ENCODE data around the gene USP17L19. TPM values are rescaled to one million over a fixed set of nuclear protein-coding genes. Genes with fewer than 3 reads are reported as not detected.
"Not testable (repeated sequence)": the region's sequence is repeated elsewhere in the genome, so short reads cannot be mapped to it uniquely, and the experiment has no call there.

The USP17L19 gene, protein sequence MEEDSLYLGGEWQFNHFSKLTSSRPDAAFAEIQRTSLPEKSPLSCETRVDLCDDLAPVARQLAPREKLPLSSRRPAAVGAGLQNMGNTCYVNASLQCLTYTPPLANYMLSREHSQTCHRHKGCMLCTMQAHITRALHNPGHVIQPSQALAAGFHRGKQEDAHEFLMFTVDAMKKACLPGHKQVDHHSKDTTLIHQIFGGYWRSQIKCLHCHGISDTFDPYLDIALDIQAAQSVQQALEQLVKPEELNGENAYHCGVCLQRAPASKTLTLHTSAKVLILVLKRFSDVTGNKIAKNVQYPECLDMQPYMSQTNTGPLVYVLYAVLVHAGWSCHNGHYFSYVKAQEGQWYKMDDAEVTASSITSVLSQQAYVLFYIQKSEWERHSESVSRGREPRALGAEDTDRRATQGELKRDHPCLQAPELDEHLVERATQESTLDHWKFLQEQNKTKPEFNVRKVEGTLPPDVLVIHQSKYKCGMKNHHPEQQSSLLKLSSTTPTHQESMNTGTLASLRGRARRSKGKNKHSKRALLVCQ
- total RNA-seq (2021), result not detected in 2 replicates
- long read RNA-seq, result 0 reads

DNA sequence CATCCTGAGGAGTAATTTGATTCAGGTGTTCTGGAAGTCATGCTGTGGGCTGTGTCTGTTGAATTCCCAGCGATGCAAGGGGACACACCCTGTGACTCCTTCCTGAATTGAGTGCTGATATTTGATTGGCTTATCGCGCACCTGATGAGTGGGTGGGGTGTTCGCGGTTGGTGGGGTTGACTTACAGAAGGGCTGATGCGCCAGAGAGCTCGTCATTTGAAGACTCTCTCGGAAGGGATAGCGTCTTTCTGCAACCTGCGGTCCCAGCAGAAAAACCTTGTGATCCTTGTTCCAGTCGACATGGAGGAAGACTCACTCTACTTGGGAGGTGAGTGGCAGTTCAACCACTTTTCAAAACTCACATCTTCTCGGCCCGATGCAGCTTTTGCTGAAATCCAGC, at the start of gene USP17L19:
Gene USP17L19 (plus strand): TSS at position 301 of the 400 bp plus-strand sequence. CDS start 0 bp downstream, at position 301.
- H4K91ac ChIP-seq (ENCODE audit: insufficient read length, low read depth, low read length); H2BK5ac ChIP-seq (ENCODE audit: insufficient read length, low read length); H3K56ac ChIP-seq (ENCODE audit: insufficient read length, low read depth, low read length); H3K23me2 ChIP-seq (ENCODE audit: insufficient read length, low read depth, low read length, poor library complexity, severe bottlenecking); H3K4me1 ChIP-seq (ENCODE audit: insufficient read depth, low read length); H3T11ph ChIP-seq (ENCODE audit: low read length); H3K9ac ChIP-seq (ENCODE audit: extremely low read depth, insufficient read length, low read length); H3K4ac ChIP-seq (ENCODE audit: low read depth, low read length); H3K18ac ChIP-seq (ENCODE audit: insufficient read length, low read depth, low read length); H2BK20ac ChIP-seq (ENCODE audit: low read depth, low read length, poor library complexity, severe bottlenecking); DNase-seq; H3K9me3 ChIP-seq (ENCODE audit: control insufficient read depth, low read depth, low read length); H3K27ac Mint-ChIP-seq; H4K8ac ChIP-seq (replicated peaks; ENCODE audit: insufficient read length, low read depth, low read length); H3K4me2 ChIP-seq (ENCODE audit: insufficient read depth, insufficient read length, low read length); H2BK12ac ChIP-seq (ENCODE audit: insufficient read length, low read depth, low read length); H3K27me3 Mint-ChIP-seq (ENCODE audit: low read depth); H3K27ac ChIP-seq (ENCODE audit: insufficient read length, low read depth, low read length); H4K5ac ChIP-seq (ENCODE audit: insufficient read length, low read depth, low read length); H3K23ac ChIP-seq (ENCODE audit: insufficient read length, low read depth, low read length); H3K14ac ChIP-seq (ENCODE audit: insufficient read depth, low read length); H3K79me2 ChIP-seq (ENCODE audit: insufficient read depth, low read length); H3K79me1 ChIP-seq (ENCODE audit: insufficient read depth, low read depth, low read length, poor library complexity, severe bottlenecking); H2BK120ac ChIP-seq (ENCODE audit: low read depth, low read length, poor library complexity, severe bottlenecking); H4K20me1 ChIP-seq (ENCODE audit: control insufficient read depth, insufficient read depth, insufficient read length); H3K36me3 Mint-ChIP-seq (ENCODE audit: insufficient read depth in 1 of 3, low read depth in 3 of 3); H2AK5ac ChIP-seq (ENCODE audit: insufficient read length, low read length); H3K4me3 Mint-ChIP-seq; H3K4me1 Mint-ChIP-seq; H2AFZ ChIP-seq (ENCODE audit: low read length); H3K9me3 Mint-ChIP-seq; H2BK15ac ChIP-seq (ENCODE audit: low read depth, low read length); H3K27me3 ChIP-seq (ENCODE audit: insufficient read depth, low read length): not testable (repeated sequence)
- WGBS (ENCODE audit: extremely low coverage, insufficient read length, low lambda C conversion rate), result no CpG with 5 or more reads among the region's 13 CpGs

DNA sequence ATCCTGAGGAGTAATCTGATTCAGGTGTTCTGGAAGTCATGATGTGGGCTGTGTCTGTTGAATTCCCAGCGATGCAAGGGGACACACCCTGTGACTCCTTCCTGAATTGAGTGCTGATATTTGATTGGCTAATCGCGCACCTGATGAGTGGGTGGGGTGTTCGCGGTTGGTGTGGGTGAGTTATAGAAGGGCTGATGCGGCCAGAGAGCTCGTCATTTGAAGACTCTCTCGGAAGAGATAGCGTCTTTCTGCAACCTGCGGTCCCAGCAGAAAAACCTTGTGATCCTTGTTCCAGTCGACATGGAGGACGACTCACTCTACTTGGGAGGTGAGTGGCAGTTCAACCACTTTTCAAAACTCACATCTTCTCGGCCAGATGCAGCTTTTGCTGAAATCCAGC, 42.8 kb upstream of the USP17L19 start, which contains the start of gene USP17L10:
Gene USP17L10 (plus strand): TSS at position 301 of the 400 bp plus-strand sequence. CDS start 0 bp downstream, at position 301.
- not testable (repeated sequence) for H3K27me3 ChIP-seq (ENCODE audit: insufficient read depth, low read length); H4K91ac ChIP-seq (ENCODE audit: insufficient read length, low read depth, low read length); H3K4me3 Mint-ChIP-seq; H3K27ac Mint-ChIP-seq; H4K20me1 ChIP-seq (ENCODE audit: control insufficient read depth, insufficient read depth, insufficient read length); H2BK20ac ChIP-seq (ENCODE audit: low read depth, low read length, poor library complexity, severe bottlenecking); H3K9me3 ChIP-seq (ENCODE audit: control insufficient read depth, low read depth, low read length); H3K9ac ChIP-seq (ENCODE audit: extremely low read depth, insufficient read length, low read length); H2BK5ac ChIP-seq (ENCODE audit: insufficient read length, low read length); H2BK120ac ChIP-seq (ENCODE audit: low read depth, low read length, poor library complexity, severe bottlenecking); H3K23ac ChIP-seq (ENCODE audit: insufficient read length, low read depth, low read length); H4K5ac ChIP-seq (ENCODE audit: insufficient read length, low read depth, low read length); H3T11ph ChIP-seq (ENCODE audit: low read length); H3K4me1 ChIP-seq (ENCODE audit: insufficient read depth, low read length); H3K14ac ChIP-seq (ENCODE audit: insufficient read depth, low read length); H3K27me3 Mint-ChIP-seq (ENCODE audit: low read depth); H3K18ac ChIP-seq (ENCODE audit: insufficient read length, low read depth, low read length); H3K27ac ChIP-seq (ENCODE audit: insufficient read length, low read depth, low read length); H3K9me3 Mint-ChIP-seq; DNase-seq; H3K36me3 Mint-ChIP-seq (ENCODE audit: insufficient read depth in 1 of 3, low read depth in 3 of 3); H2AFZ ChIP-seq (ENCODE audit: low read length); H3K56ac ChIP-seq (ENCODE audit: insufficient read length, low read depth, low read length); H3K23me2 ChIP-seq (ENCODE audit: insufficient read length, low read depth, low read length, poor library complexity, severe bottlenecking); H2BK12ac ChIP-seq (ENCODE audit: insufficient read length, low read depth, low read length); H3K4me2 ChIP-seq (ENCODE audit: insufficient read depth, insufficient read length, low read length); H3K4ac ChIP-seq (ENCODE audit: low read depth, low read length); H3K79me1 ChIP-seq (ENCODE audit: insufficient read depth, low read depth, low read length, poor library complexity, severe bottlenecking); H2BK15ac ChIP-seq (ENCODE audit: low read depth, low read length); H3K79me2 ChIP-seq (ENCODE audit: insufficient read depth, low read length); H3K4me1 Mint-ChIP-seq; H2AK5ac ChIP-seq (ENCODE audit: insufficient read length, low read length); H4K8ac ChIP-seq (replicated peaks; ENCODE audit: insufficient read length, low read depth, low read length)
- no CpG with 5 or more reads among the region's 13 CpGs for WGBS (ENCODE audit: extremely low coverage, insufficient read length, low lambda C conversion rate)
